GM21367 (cell line): ENCODE data around the gene OIT3.

Experiments used
- ATAC-seq: cut with Tn5 transposase; IDR thresholded peaks from one replicate; pipeline ENCODE4 v1.9.1; 2021; ENCODE audit not compliant: unreplicated experiment

The OIT3 gene

GRCh38 chr10:72893136-72893798 lies at the start of gene OIT3:
OIT3 (plus strand) TSS chr10:72893739; CDS start chr10:72893799, 60 bp downstream.
- ATAC-seq: no peak

GRCh38 chr10:72846238-72846637 lies 47.3 kb upstream of the OIT3 start:
- ATAC-seq: no peak

GRCh38 chr10:72847681-72848080 lies 45.9 kb upstream of the OIT3 start:
- no peak for ATAC-seq

GRCh38 chr10:72850861-72851260 lies 42.7 kb upstream of the OIT3 start:
- ATAC-seq: no peak

- ATAC-seq: no peak
These were observed 42.0 kb upstream of the OIT3 start for GRCh38 chr10:72851509-72851908.

GRCh38 chr10:72852508-72852907 lies 41.0 kb upstream of the OIT3 start:
- no peak for ATAC-seq

GRCh38 chr10:72855129-72855528 lies 38.4 kb upstream of the OIT3 start:
- no peak for ATAC-seq

- no peak for ATAC-seq
These were observed 37.7 kb upstream of the OIT3 start for GRCh38 chr10:72855790-72856189.

GRCh38 chr10:72858067-72858466 lies 35.5 kb upstream of the OIT3 start:
- ATAC-seq: no peak

GRCh38 chr10:72862957-72863356 lies 30.6 kb upstream of the OIT3 start:
- no peak for ATAC-seq

GRCh38 chr10:72875250-72876055 lies 18.1 kb upstream of the OIT3 start:
- no peak for ATAC-seq

- no peak for ATAC-seq
These were observed 14.3 kb upstream of the OIT3 start for GRCh38 chr10:72879245-72879644.

GRCh38 chr10:72881291-72881690 lies 12.2 kb upstream of the OIT3 start:
- no peak for ATAC-seq

GRCh38 chr10:72883861-72884260 lies 9.7 kb upstream of the OIT3 start:
- no peak for ATAC-seq

GRCh38 chr10:72885953-72886352 lies 7.6 kb upstream of the OIT3 start:
- no peak for ATAC-seq

GRCh38 chr10:72886621-72887020 lies 6.9 kb upstream of the OIT3 start:
- no peak for ATAC-seq

- ATAC-seq: no peak
These were observed 6.5 kb upstream of the OIT3 start for GRCh38 chr10:72887043-72887442.

- ATAC-seq: no peak
These were observed 5.3 kb upstream of the OIT3 start for GRCh38 chr10:72888151-72888638.

- ATAC-seq: no peak
These were observed 4.1 kb upstream of the OIT3 start for GRCh38 chr10:72889391-72889831.

GRCh38 chr10:72890086-72890485 lies 3.5 kb upstream of the OIT3 start:
- no peak for ATAC-seq

- no peak for ATAC-seq
These were observed 1.8 kb downstream of the OIT3 start for GRCh38 chr10:72895236-72895850.

GRCh38 chr10:72898616-72899015 lies 5.1 kb downstream of the OIT3 start:
- no peak for ATAC-seq
